Mesothelial cell of epicardium (in vitro differentiated cells): ENCODE data around the gene DLK2. TPM values are rescaled to one million over a fixed set of nuclear protein-coding genes. Genes with fewer than 3 reads are reported as not detected.

Source experiments
- DNase-seq, 2 experiments: peaks; one replicate each; pipeline ENCODE4 v3.0.0; 2021; ENCODE audit warnings: low spot score in 2 of 2; ENCODE audit not compliant: unreplicated experiment in 2 of 2
- H3K27ac Mint-ChIP-seq: 2 replicates; pipeline ENCODE4 v1.8.0; 2021; ENCODE audit warnings: mixed read lengths
- H3K27me3 Mint-ChIP-seq: 2 replicates; pipeline ENCODE4 v1.8.0; 2021; ENCODE audit warnings: low read depth, mixed read lengths
- H3K36me3 Mint-ChIP-seq: 2 replicates; pipeline ENCODE4 v1.8.0; 2021; ENCODE audit warnings: mixed read lengths
- H3K4me1 Mint-ChIP-seq: 2 replicates; pipeline ENCODE4 v1.8.0; 2021; ENCODE audit warnings: mixed read lengths
- H3K4me3 Mint-ChIP-seq: 2 replicates; pipeline ENCODE4 v1.8.0; 2021; ENCODE audit warnings: mild to moderate bottlenecking, moderate library complexity, mixed read lengths
- H3K9me3 Mint-ChIP-seq: 2 replicates; pipeline ENCODE4 v1.8.0; 2021; ENCODE audit warnings: mixed read lengths
- total RNA-seq: library from RNA; stranded (reverse); gene quantifications from 3 replicates; pipeline ENCODE4 v1.2.1, GENCODE V29; 2021
- TF ChIP-seq, protein P1 (sequence below): fragments of 200-600 bp; sonication (generic); IDR thresholded peaks from one replicate; pipeline ENCODE4 v1.5.0; 2021; ENCODE audit warnings: antibody characterized with exemption; ENCODE audit not compliant: unreplicated experiment

DLK2 gene
- total RNA-seq, 1 donor from 2014 or later, result 4.7 TPM

DNA sequence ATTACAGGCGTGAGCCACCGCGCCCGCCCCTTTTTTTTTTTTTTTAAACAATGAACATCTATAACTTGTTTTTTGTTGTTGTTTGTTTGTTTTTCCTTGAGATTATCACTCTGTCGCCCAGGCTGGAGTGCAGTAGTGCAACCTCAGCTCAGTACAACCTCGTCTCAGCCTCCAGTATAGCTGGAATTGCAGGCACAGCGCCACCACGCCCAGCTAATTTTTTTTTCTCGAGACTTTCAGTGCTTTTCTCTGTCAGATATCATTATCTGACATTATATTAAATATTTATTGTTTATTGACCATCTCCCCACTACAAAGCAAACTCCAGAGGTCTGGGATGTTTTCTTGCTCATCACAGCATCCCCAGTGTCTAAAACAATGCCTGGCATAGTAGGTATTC, 2.3 kb upstream of the DLK2 start:
- Mint-ChIP-seq H3K4me1 (peaks cover 16% of the 10 kb centered on the region), H3K27ac (no peak overlapping the region), H3K9me3 (no peaks in the 10 kb centered on the region), H3K4me3 (no peak overlapping the region), H3K27me3 (peaks cover 51% of the 10 kb centered on the region), H3K36me3 (peaks cover 1% of the 10 kb centered on the region)
- DNase-seq, result no peak
- TF ChIP-seq, protein P1, sequence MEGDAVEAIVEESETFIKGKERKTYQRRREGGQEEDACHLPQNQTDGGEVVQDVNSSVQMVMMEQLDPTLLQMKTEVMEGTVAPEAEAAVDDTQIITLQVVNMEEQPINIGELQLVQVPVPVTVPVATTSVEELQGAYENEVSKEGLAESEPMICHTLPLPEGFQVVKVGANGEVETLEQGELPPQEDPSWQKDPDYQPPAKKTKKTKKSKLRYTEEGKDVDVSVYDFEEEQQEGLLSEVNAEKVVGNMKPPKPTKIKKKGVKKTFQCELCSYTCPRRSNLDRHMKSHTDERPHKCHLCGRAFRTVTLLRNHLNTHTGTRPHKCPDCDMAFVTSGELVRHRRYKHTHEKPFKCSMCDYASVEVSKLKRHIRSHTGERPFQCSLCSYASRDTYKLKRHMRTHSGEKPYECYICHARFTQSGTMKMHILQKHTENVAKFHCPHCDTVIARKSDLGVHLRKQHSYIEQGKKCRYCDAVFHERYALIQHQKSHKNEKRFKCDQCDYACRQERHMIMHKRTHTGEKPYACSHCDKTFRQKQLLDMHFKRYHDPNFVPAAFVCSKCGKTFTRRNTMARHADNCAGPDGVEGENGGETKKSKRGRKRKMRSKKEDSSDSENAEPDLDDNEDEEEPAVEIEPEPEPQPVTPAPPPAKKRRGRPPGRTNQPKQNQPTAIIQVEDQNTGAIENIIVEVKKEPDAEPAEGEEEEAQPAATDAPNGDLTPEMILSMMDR, result no peak

DNA sequence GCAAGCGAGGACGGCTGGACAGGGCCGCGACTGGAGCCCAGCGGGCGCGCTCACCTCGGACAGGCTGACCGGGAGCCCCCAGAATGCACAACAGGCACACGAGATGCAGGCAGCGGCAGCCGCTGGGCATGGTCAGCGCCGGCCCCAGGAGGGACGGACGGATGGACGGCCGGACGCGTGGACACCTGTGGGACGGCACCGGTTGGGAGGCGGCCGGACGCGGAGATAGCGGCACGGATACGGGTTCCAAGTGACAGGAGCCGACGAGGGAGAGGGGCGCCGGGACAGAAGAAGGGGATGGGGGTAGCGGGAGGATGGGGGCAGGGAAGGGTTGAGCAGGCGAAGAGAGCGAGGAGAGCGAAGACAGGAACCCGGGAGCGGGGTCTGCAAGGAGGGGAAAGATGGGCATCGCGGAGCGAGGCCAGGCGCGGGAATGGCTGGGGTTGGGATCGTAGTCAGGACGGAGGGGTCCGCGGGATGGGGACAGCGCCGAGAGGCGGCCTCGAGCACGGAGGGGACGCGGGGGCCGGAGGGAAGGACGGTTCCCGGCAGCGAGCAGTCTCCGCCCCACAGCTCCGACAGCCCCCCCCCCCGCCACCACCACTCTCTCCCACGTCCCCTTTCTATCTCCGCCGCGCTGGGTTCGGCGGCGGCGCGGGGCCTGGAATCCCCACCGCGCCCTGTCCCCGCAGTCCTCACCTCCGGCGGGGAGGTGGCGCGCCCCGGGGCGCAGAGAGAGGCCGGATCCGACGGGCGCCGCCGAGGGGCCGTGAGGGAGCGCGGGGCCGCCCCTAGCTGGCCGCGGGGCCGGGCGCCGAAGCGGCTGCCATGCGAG, 435 bp downstream of the DLK2 start:
- TF ChIP-seq, protein P1, result no peak
- Mint-ChIP-seq H3K27ac (no peak overlapping the region), H3K36me3 (peaks cover 1% of the 10 kb centered on the region), H3K27me3 (peaks cover 37% of the 10 kb centered on the region), H3K4me1 (peaks cover 16% of the 10 kb centered on the region), H3K4me3 (peak overlapping the region; percentile 70), H3K9me3 (no peaks in the 10 kb centered on the region)
- DNase-seq, result peak; percentile 50 to 69

DNA sequence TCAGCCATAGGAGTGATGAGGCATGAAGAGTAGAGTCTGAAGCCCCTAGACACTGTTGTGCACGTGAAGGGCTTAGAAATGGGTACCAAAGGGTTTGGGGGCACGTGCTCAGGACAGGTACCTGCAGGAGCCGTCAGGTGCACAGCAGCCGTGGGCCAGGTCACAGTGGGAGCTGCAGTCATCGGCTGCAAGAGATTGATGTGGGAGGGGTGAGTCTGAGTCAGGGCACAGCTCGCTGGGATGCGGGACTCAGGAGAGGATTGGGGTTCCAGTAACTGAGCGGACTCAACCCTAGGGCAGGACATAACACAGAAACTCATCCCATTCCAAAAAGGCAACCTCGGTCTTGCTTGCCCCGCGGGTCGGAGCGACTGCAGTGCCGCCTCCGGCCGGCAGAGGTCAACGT, 1.1 kb downstream of the DLK2 start:
- Mint-ChIP-seq H3K4me1 (peaks cover 16% of the 10 kb centered on the region), H3K4me3 (peak overlapping the region; percentile 70), H3K9me3 (no peaks in the 10 kb centered on the region), H3K27me3 (peaks cover 33% of the 10 kb centered on the region), H3K27ac (no peak overlapping the region), H3K36me3 (peaks cover 1% of the 10 kb centered on the region)
- peak in 1 of 2 experiments; percentile 83 for DNase-seq
- TF ChIP-seq, protein P1, result peak; percentile 95

DNA sequence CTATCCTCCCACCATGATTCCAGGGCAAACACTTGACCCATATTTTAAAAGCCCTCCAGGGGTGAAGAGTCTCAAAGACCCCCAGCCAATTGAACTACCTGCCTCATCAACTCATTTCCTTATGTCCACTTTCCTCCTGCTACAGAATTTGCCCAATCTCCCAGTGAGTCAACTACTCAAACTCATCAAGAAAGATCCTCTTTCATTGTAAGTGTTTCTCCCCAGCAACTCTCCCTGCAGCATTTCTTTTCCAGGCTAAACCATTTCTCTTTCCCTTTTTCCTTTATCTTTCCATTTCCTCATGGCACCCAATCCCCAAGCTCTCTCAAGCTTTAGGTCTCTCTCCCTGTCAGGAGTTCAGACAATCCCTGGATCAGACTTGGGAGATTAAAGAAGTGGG, 1.5 kb downstream of the DLK2 start:
- H3K27me3 Mint-ChIP-seq, result peaks cover 33% of the 10 kb centered on the region
- H3K4me3 Mint-ChIP-seq, result peak overlapping the region; percentile 70
- TF ChIP-seq, protein P1, result no peak
- H3K4me1 Mint-ChIP-seq, result peaks cover 16% of the 10 kb centered on the region
- H3K9me3 Mint-ChIP-seq, result no peaks in the 10 kb centered on the region
- peaks cover 3% of the 10 kb centered on the region for H3K36me3 Mint-ChIP-seq
- no peak overlapping the region for H3K27ac Mint-ChIP-seq
- no peak for DNase-seq

DNA sequence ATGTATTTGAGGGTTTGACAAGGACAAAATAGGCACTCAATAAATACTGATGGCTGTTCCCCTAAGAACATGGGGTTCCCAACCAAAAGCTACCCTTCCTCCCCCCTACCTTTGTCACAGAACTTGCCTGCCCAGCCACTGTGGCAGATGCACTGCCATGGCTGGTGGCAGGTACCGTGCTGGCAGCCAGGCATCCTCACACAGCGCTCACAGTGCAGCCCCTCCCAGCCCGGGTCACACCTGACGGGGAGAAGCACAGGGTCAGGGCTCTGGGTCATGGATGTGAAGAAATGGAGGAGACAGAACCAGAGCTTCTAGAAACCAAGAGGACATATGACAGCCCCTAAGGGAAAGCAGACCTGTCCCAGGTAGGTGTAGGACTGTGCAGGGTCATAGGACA, 2.5 kb downstream of the DLK2 start:
- H3K27ac Mint-ChIP-seq, result no peak overlapping the region
- TF ChIP-seq, protein P1, result no peak
- peaks cover 5% of the 10 kb centered on the region for H3K36me3 Mint-ChIP-seq
- DNase-seq, result no peak
- H3K4me3 Mint-ChIP-seq, result no peak overlapping the region
- peaks cover 16% of the 10 kb centered on the region for H3K4me1 Mint-ChIP-seq
- H3K27me3 Mint-ChIP-seq, result peaks cover 33% of the 10 kb centered on the region
- no peaks in the 10 kb centered on the region for H3K9me3 Mint-ChIP-seq
